Thymus (tissue), 11 donors: ENCODE data around the gene CDC5L. TPM values are rescaled to one million over a fixed set of nuclear protein-coding genes. Genes with fewer than 3 reads are reported as not detected.

Experiments used
- DNase-seq, 9 donors: peaks; one replicate each; pipeline ENCODE4 v3.0.0-alpha.2; 2013; ENCODE audit warnings: low spot score in 9 of 9, low read depth in 6 of 9, missing footprints in 1 of 9
- H3K27ac ChIP-seq, 2 donors: one replicate each; pipeline ENCODE4 v1.5.1; 2013; ENCODE audit warnings: control low read depth in 1 of 2, low read depth in 1 of 2, low read length in 1 of 2, mild to moderate bottlenecking in 1 of 2, moderate library complexity in 1 of 2
- H3K27me3 ChIP-seq, 2 donors: one replicate each; pipeline ENCODE4 v1.5.1; 2013; ENCODE audit warnings: low read length in 1 of 2; ENCODE audit not compliant: control insufficient read depth in 2 of 2, insufficient read depth in 1 of 2
- H3K36me3 ChIP-seq, 2 donors: one replicate each; pipeline ENCODE4 v1.5.1; 2013; ENCODE audit warnings: low read length in 1 of 2, mild to moderate bottlenecking in 1 of 2, moderate library complexity in 1 of 2; ENCODE audit not compliant: control insufficient read depth in 2 of 2, insufficient read depth in 2 of 2
- H3K4me1 ChIP-seq, 2 donors: one replicate each; pipeline ENCODE4 v1.5.1; 2013; ENCODE audit warnings: low read length in 2 of 2; ENCODE audit not compliant: control insufficient read depth in 2 of 2, insufficient read depth in 2 of 2
- H3K4me3 ChIP-seq, 2 donors: one replicate each; pipeline ENCODE4 v1.5.1; 2013; ENCODE audit warnings: low read length in 2 of 2, control low read depth in 1 of 2, mild to moderate bottlenecking in 1 of 2
- H3K9me3 ChIP-seq, 2 donors: one replicate each; pipeline ENCODE4 v1.5.1; 2013; ENCODE audit warnings: low read length in 1 of 2, mild to moderate bottlenecking in 1 of 2; ENCODE audit not compliant: control insufficient read depth in 2 of 2, insufficient read depth in 1 of 2
- WGBS: extraction: QIAGEN DNeasy Blood & Tissue Kit; methylation state at CpG from one replicate; pipeline ENCODE4 v1.1.7; 2013; 5-methylcytosine and 5-hydroxymethylcytosine counted together
- polyA plus RNA-seq: library from polyadenylated mRNA; stranded (reverse); fragments of 200-250 nt; gene quantifications from one replicate; pipeline ENCODE4 v1.2.3, GENCODE V29; 2013
- total RNA-seq: library from RNA; stranded (reverse); fragments of 120-200 nt; gene quantifications from one replicate; pipeline ENCODE4 v1.2.4, GENCODE V29; 2013
- donor health status: healthy.

Gene CDC5L
- total and polyA plus RNA-seq, 2 donors = 12.7 to 30.9 TPM

DNA sequence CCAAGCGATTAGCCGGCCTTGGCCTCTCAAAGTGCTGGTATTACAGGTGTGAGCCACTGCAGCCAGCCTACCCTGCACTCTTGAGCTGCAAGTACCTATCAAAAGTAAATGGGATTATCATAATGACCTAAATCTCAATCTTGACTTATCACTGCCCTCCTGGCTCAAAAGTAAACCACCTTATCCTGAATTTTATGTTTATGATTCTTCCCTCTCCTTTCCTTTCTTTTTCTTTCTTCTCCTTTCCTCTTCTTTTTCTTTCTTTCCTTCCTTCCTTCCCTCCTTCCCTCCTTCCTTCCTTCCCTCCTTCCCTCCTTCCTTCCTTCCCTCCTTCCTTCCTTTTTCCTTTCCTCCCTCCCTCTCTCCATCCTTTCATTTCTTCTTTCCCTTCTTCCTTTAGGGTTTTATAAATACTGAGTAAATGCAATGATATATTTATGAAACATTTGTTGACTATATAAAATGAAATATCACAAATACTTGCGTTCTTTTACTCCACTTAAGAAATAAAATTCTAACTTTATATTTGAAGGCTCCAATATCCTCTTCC is 24.1 kb upstream of the CDC5L start:
- no peak for DNase-seq
- Histone ChIP-seq H3K27ac (no peak overlapping the region), H3K4me3 (no peak overlapping the region), H3K9me3 (no peaks in the 10 kb centered on the region), H3K36me3 (no peaks in the 10 kb centered on the region), H3K27me3 (peaks cover 0 to 4% of the 10 kb centered on the region in 2 donors), H3K4me1 (no peaks in the 10 kb centered on the region)
- WGBS = 96% methylated on average over 3 of the region's 3 CpGs

DNA sequence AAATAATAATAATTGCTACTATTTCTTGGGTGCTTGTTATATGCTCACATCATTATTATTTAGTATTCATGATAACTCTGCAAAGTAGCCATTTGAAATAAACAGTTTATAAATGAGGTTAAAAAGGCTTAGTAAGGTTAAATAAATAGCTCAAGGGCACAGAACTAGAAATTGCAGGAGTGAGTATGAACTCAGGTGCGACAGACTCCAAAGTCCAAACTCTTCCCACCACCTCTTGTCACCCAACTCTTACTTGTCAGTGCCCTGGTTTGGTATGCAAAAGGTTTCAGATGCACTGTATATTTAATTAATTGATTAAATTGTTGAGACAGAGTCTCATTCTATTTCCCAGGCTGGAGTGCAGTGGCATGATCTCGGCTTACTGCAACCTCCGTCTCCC is 20.7 kb upstream of the CDC5L start:
- no peaks in the 10 kb centered on the region for H3K36me3 ChIP-seq
- no peak overlapping the region for H3K4me3 ChIP-seq
- no peak overlapping the region for H3K27ac ChIP-seq
- no peaks in the 10 kb centered on the region for H3K4me1 ChIP-seq
- 98% methylated on average over 3 of the region's 3 CpGs for WGBS
- H3K27me3 ChIP-seq = peaks cover 0 to 4% of the 10 kb centered on the region in 2 donors
- H3K9me3 ChIP-seq = no peaks in the 10 kb centered on the region
- DNase-seq = no peak

GRCh38 chr6:44367681-44368080 is 19.8 kb upstream of the CDC5L start:
- Histone ChIP-seq H3K4me1 (no peaks in the 10 kb centered on the region), H3K27me3 (peaks cover 0 to 4% of the 10 kb centered on the region in 2 donors), H3K27ac (no peak overlapping the region), H3K36me3 (no peaks in the 10 kb centered on the region), H3K4me3 (no peak overlapping the region), H3K9me3 (no peaks in the 10 kb centered on the region)
- no peak for DNase-seq
- 19% methylated on average over 2 of the region's 2 CpGs for WGBS

DNA sequence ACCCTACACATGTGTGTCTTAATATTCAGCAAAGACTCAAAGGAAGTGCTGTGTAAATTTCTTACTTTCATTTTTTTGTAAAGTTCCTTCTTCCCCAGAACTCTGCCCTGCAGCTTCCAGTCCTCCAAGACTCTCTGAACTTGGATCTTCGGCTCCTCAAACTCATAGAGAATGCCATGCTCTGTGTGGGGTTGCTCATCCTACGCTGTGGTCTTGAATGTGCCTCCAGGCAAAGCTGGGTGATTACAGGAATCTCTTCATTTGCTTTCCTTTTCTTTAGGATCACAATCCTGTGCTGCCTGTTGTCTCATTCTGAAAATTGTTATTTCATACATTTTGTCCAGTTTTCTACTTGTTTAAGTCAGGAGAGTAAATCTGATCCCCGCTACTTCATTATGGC is 14.5 kb upstream of the CDC5L start:
- no peak overlapping the region for H3K27ac ChIP-seq
- no peaks in the 10 kb centered on the region for H3K36me3 ChIP-seq
- no peaks in the 10 kb centered on the region for H3K9me3 ChIP-seq
- no peaks in the 10 kb centered on the region for H3K4me1 ChIP-seq
- no peaks in the 10 kb centered on the region for H3K27me3 ChIP-seq
- no peak for DNase-seq
- 99% methylated on average over 3 of the region's 3 CpGs for WGBS
- H3K4me3 ChIP-seq = no peak overlapping the region

DNA sequence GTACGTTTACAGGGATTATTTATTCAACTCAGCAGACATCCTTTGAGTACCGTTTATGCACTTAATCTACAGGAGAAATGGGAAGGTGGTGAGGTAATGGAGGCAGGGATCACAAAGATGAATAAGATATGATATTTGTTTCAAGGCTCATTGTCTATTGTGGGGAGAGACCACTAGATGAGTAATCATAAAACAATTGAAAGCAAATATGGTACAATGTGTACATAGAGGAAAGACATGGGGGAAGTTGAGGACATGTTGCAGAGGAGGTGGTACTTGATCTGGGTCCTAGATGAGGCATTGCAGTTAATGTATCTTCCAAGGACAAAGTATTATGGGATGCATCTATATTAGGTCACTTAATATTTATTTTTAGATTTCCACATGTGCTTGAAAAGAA is 13.7 kb upstream of the CDC5L start:
- peaks cover 0 to 2% of the 10 kb centered on the region in 2 donors for H3K4me1 ChIP-seq
- H3K36me3 ChIP-seq = no peaks in the 10 kb centered on the region
- no peak for DNase-seq
- H3K9me3 ChIP-seq = peaks cover 0 to 3% of the 10 kb centered on the region in 2 donors
- WGBS = 96% methylated on average over 2 of the region's 2 CpGs
- H3K27me3 ChIP-seq = no peaks in the 10 kb centered on the region
- H3K4me3 ChIP-seq = no peak overlapping the region
- no peak overlapping the region for H3K27ac ChIP-seq

GRCh38 chr6:44375071-44375470 is 12.4 kb upstream of the CDC5L start:
- H3K27me3 ChIP-seq = no peaks in the 10 kb centered on the region
- peaks cover 0 to 3% of the 10 kb centered on the region in 2 donors for H3K9me3 ChIP-seq
- peaks cover 0 to 3% of the 10 kb centered on the region in 2 donors for H3K4me1 ChIP-seq
- H3K4me3 ChIP-seq = no peak overlapping the region
- H3K36me3 ChIP-seq = no peaks in the 10 kb centered on the region
- no peak overlapping the region for H3K27ac ChIP-seq
- 90% methylated on average over 3 of the region's 3 CpGs for WGBS
- DNase-seq = no peak

DNA sequence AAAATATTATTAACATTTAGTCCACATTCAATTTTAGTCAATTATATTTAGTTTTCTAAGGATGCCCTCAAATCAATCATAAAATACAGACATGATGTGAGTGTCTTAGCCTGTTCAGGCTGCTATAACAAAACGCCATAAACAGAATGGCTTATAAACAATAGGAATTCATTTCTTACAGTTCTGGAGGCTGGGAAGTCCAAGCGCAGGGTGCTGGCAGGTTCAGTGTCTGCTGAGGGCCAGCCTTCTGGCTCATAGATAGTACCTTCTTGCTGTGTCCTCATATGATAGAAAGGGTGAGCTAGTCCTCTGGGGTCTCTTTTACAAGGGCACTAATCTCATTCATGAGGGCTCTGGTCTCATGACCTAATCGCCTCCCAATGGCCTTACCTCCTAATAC is 10.0 kb upstream of the CDC5L start:
- H3K4me3 ChIP-seq = no peak overlapping the region
- no peak for DNase-seq
- H3K4me1 ChIP-seq = peaks cover 0 to 3% of the 10 kb centered on the region in 2 donors
- 98% methylated on average over 3 of the region's 3 CpGs for WGBS
- H3K9me3 ChIP-seq = peaks cover 0 to 3% of the 10 kb centered on the region in 2 donors
- H3K27me3 ChIP-seq = no peaks in the 10 kb centered on the region
- H3K36me3 ChIP-seq = no peaks in the 10 kb centered on the region
- H3K27ac ChIP-seq = no peak overlapping the region

- WGBS = 38% methylated on average over 1 of the region's 1 CpG
- no peaks in the 10 kb centered on the region for H3K27me3 ChIP-seq
- H3K4me3 ChIP-seq = no peak overlapping the region
- DNase-seq = no peak
- H3K9me3 ChIP-seq = peaks cover 0 to 3% of the 10 kb centered on the region in 2 donors
- H3K36me3 ChIP-seq = no peaks in the 10 kb centered on the region
- no peak overlapping the region for H3K27ac ChIP-seq
- H3K4me1 ChIP-seq = peaks cover 0 to 3% of the 10 kb centered on the region in 2 donors
Observed at GRCh38 chr6:44377971-44378370, 9.5 kb upstream of the CDC5L start.

DNA sequence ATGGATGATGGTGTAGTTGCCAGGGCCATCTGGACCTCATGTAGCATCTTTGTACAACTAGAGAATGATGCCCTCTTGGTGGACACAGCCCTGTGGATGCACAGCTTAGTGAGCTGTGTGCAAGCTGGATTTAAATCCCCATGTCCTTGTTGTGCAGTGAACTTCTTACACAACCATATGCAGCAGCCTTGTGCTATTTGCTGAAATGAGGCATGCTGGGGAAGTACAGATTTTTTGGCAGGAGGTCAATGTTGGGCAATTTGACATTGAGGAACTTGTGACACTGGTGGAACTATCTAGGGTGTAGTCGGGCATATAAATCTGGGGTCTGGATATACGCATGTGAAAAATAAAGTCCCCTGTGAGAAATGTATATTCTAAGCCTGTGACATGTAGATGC is 5.8 kb upstream of the CDC5L start:
- Histone ChIP-seq H3K4me3 (no peak overlapping the region), H3K9me3 (peaks cover 0 to 3% of the 10 kb centered on the region in 2 donors), H3K27ac (no peak overlapping the region), H3K27me3 (no peaks in the 10 kb centered on the region), H3K4me1 (peaks cover under 1 to 5% of the 10 kb centered on the region in 2 donors), H3K36me3 (no peaks in the 10 kb centered on the region)
- DNase-seq = no peak
- WGBS = 78% methylated on average over 2 of the region's 2 CpGs
